Thoracic aorta (tissue), 2 donors: Measurements from ENCODE around the gene FICD. TPM values are rescaled to one million over a fixed set of nuclear protein-coding genes. Genes with fewer than 3 reads are reported as not detected.

Source experiments
- ATAC-seq: fragments of 150-250 bp; one replicate; pipeline ENCODE4 v1.8.0; 2017; ENCODE audit warnings: low read depth; ENCODE audit not compliant: insufficient number of reproducible peaks, low FRiP score
- DNase-seq: peaks from one replicate; pipeline ENCODE4 v3.0.0-alpha.2; 2020; ENCODE audit warnings: low spot score
- H3K27ac ChIP-seq, 2 donors: fragments of 200-600 bp; sonication (generic); 1 replicate in 1 of 2; 2 replicates in 1 of 2; pipeline ENCODE4 v1.5.1; 2016; ENCODE audit warnings: mild to moderate bottlenecking in 2 of 2, moderate library complexity in 2 of 2
- H3K27me3 ChIP-seq: fragments of 200-600 bp; sonication (generic); replicated peaks from 2 replicates; pipeline ENCODE4 v1.6.0; 2016; ENCODE audit warnings: mild to moderate bottlenecking; ENCODE audit not compliant: insufficient read depth
- H3K36me3 ChIP-seq: fragments of 200-600 bp; sonication (generic); one replicate; pipeline ENCODE4 v1.5.1; 2016
- H3K4me1 ChIP-seq, 2 donors: fragments of 200-600 bp; sonication (generic); 1 replicate in 1 of 2; 2 replicates in 1 of 2; pipeline versions ENCODE4 v1.5.1 to v1.6.0; 2016; ENCODE audit warnings: low read depth in 2 of 2, mild to moderate bottlenecking in 1 of 2; ENCODE audit not compliant: control insufficient read depth in 1 of 2
- H3K4me3 ChIP-seq: fragments of 200-600 bp; sonication (generic); 2 replicates; pipeline ENCODE4 v1.5.1; 2016; ENCODE audit warnings: mild to moderate bottlenecking
- H3K9me3 ChIP-seq: fragments of 200-600 bp; sonication (generic); 2 replicates; pipeline ENCODE4 v1.5.1; 2016
- total RNA-seq, 2 donors: library from RNA; depleted of rRNA; stranded (reverse); fragments of >200 nt; gene quantifications; one replicate each; pipeline versions ENCODE4 v1.1.0 to v1.2.3, GENCODE V29; 2016
- TF ChIP-seq, protein P1 (sequence below): fragments of 200-600 bp; sonication (generic); IDR thresholded peaks from one replicate; pipeline ENCODE4 v1.5.1; 2019; ENCODE audit warnings: antibody characterized with exemption

FICD gene
- total RNA-seq, 2 donors from 2014 or later, result 10.2 to 11.8 TPM

DNA sequence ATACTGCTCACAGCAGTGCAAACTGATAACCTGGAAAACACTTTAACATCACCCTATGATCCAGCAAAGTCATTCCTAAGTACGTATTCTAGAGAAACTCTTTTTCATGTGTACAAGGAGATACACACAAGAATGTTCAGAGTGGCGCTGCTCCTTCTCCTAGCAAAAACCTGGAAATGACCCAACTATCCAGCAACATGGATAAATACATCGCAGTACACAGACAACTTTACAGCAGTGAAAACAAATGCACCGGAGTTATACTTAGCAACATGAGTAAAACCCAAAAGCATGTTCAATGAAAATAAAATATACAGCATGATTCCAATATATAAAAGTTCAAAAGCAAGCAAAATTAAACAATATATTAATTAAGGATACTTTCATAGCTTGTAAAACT lies 27.2 kb downstream of the FICD start:
- TF ChIP-seq, protein P1, sequence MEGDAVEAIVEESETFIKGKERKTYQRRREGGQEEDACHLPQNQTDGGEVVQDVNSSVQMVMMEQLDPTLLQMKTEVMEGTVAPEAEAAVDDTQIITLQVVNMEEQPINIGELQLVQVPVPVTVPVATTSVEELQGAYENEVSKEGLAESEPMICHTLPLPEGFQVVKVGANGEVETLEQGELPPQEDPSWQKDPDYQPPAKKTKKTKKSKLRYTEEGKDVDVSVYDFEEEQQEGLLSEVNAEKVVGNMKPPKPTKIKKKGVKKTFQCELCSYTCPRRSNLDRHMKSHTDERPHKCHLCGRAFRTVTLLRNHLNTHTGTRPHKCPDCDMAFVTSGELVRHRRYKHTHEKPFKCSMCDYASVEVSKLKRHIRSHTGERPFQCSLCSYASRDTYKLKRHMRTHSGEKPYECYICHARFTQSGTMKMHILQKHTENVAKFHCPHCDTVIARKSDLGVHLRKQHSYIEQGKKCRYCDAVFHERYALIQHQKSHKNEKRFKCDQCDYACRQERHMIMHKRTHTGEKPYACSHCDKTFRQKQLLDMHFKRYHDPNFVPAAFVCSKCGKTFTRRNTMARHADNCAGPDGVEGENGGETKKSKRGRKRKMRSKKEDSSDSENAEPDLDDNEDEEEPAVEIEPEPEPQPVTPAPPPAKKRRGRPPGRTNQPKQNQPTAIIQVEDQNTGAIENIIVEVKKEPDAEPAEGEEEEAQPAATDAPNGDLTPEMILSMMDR, result no peak
- Histone ChIP-seq H3K4me1 (no peaks in the 10 kb centered on the region), H3K36me3 (peaks cover 46% of the 10 kb centered on the region), H3K27me3 (no peaks in the 10 kb centered on the region), H3K4me3 (no peak overlapping the region), H3K27ac (no peak overlapping the region), H3K9me3 (no peaks in the 10 kb centered on the region)
- ATAC-seq, result no peak
- no peak for DNase-seq

DNA sequence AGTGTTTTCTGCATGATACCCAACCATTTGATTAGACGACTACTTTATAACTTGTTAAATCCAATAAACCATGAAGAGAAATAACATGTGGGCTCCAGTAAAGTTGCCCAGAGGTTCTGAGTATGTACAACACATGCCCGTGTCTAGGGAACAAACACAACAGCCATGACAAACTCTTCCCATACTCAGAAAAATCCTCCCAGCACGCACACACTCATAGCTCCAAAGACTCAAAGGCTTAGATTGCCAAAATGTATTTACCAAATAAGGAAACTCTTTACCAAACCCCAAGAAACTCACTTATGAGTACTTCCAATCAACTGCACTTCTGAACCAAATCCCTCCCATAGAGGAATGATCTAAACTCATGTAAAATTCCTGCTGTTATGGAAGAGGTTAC lies 28.6 kb downstream of the FICD start:
- Histone ChIP-seq H3K27ac (no peak overlapping the region), H3K4me3 (no peak overlapping the region), H3K9me3 (no peaks in the 10 kb centered on the region), H3K27me3 (no peaks in the 10 kb centered on the region), H3K4me1 (no peaks in the 10 kb centered on the region), H3K36me3 (peaks cover 48% of the 10 kb centered on the region)
- TF ChIP-seq, protein P1, result no peak
- DNase-seq (no peak), ATAC-seq (no peak)

DNA sequence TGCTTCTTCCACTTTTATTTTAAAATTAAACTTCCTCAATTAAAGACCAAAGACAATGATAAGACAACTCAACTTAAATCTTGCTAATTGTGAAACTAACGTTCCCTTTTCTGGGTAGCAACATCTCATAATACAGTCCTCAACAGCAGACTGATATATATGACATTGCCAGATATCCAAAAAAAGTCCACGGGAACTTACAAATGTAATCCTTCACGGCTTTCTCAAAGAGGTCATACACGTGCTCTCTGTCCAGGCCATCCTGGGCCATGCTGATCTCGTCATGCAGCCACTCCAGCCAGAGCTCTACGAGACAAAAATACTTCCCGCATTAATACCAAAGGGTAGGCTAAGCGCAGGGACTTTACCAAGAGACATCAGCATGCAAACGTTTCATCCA lies 32.6 kb downstream of the FICD start:
- ATAC-seq, result no peak
- TF ChIP-seq, protein P1, result no peak
- H3K27me3 ChIP-seq, result no peaks in the 10 kb centered on the region
- no peak for DNase-seq
- no peaks in the 10 kb centered on the region for H3K9me3 ChIP-seq
- no peak overlapping the region for H3K4me3 ChIP-seq
- peaks cover 52% of the 10 kb centered on the region for H3K36me3 ChIP-seq
- H3K27ac ChIP-seq, result no peak overlapping the region
- no peaks in the 10 kb centered on the region for H3K4me1 ChIP-seq

DNA sequence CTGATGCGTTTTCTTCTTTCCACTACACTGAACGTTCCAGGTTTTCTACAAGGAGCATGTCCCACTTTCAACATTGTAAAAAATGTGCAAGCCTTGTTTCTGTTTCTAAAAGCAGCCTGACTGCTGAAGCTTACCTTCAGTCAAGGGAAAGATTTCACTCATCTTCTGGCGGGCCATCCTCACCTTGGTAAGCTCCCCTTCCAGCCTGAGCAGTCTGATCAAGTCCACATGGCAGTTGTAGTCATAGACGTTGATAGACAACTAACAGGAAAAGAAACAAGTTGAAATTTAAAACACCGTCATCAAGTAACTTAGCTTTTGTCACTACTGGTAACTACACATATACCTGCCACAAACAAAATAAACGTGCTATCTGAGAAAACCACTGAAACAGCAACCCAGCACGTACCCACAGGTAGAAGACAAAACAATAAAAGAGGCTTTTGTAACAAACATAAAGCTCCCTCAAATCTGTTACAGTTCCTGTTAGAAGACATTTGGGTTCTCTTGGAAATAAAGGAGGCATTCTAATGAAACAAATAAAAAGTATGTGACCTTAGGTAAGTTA lies 34.0 kb downstream of the FICD start:
- Histone ChIP-seq H3K4me3 (no peak overlapping the region), H3K4me1 (peaks cover 0 to 1% of the 10 kb centered on the region in 2 donors), H3K9me3 (no peaks in the 10 kb centered on the region), H3K27ac (no peak overlapping the region), H3K27me3 (no peaks in the 10 kb centered on the region), H3K36me3 (peaks cover 40% of the 10 kb centered on the region)
- ATAC-seq, result no peak
- TF ChIP-seq, protein P1, result no peak
- no peak for DNase-seq

GRCh38 chr12:108551535-108551934 lies 36.5 kb downstream of the FICD start:
- no peak for DNase-seq
- TF ChIP-seq, protein P1, result no peak
- Histone ChIP-seq H3K27ac (no peak overlapping the region), H3K4me3 (no peak overlapping the region), H3K4me1 (peaks cover 0 to 13% of the 10 kb centered on the region in 2 donors), H3K36me3 (peaks cover 19% of the 10 kb centered on the region), H3K27me3 (no peaks in the 10 kb centered on the region), H3K9me3 (no peaks in the 10 kb centered on the region)
- ATAC-seq, result no peak
